GM12878 (cell line): ENCODE results near the gene GSE1. TPM values are rescaled to one million over a fixed set of nuclear protein-coding genes. Genes with fewer than 3 reads are reported as not detected.

Source experiments
- BCLAF1 ChIP-seq: fragments of 450-650 bp; IDR thresholded peaks from 2 replicates; pipeline ENCODE4 v1.6.1; 2017; ENCODE audit warnings: antibody characterized with exemption, mild to moderate bottlenecking, moderate library complexity
- BRCA1 ChIP-seq: IDR thresholded peaks from 2 replicates; pipeline ENCODE4 v1.6.1; 2011; ENCODE audit warnings: low read depth, low read length, improper control_type of control experiment
- CEBPB ChIP-seq, 2 experiments: fragments of 150-350 bp in 1 of 2; IDR thresholded peaks; 2 replicates each; pipeline ENCODE4 v1.6.1; 2012 to 2014; ENCODE audit warnings: low read depth in 2 of 2, low read length in 2 of 2, borderline replicate concordance in 1 of 2, inconsistent platforms in 1 of 2
- CEBPZ ChIP-seq: fragments of 150-350 bp; IDR thresholded peaks from 2 replicates; pipeline ENCODE4 v1.6.1; 2016; ENCODE audit warnings: low read depth, low read length
- FOS ChIP-seq: IDR thresholded peaks from 3 replicates; pipeline ENCODE4 v1.6.1; 2011; ENCODE audit warnings: borderline replicate concordance; ENCODE audit not compliant: insufficient read length; ENCODE audit errors: extremely low read depth
- FOXM1 ChIP-seq: IDR thresholded peaks from 2 replicates; pipeline ENCODE4 v1.6.1; 2012; ENCODE audit warnings: low read depth, mild to moderate bottlenecking, inconsistent platforms, low read length, moderate library complexity
- GATAD2B ChIP-seq: fragments of 450-650 bp; conservative IDR thresholded peaks from 2 replicates; pipeline ENCODE4 v1.6.1; 2017; ENCODE audit warnings: low read depth, mild to moderate bottlenecking, moderate library complexity
- MEF2A ChIP-seq: IDR thresholded peaks from 2 replicates; pipeline ENCODE4 v1.6.1; 2011; ENCODE audit warnings: low read depth, mild to moderate bottlenecking, low read length, moderate library complexity; ENCODE audit not compliant: insufficient read depth
- MYB ChIP-seq: fragments of 150-350 bp; IDR thresholded peaks from 2 replicates; pipeline ENCODE4 v1.6.1; 2014; ENCODE audit warnings: mild to moderate bottlenecking, low read depth, low read length, borderline replicate concordance
- REST ChIP-seq: IDR thresholded peaks from 2 replicates; pipeline ENCODE4 v1.6.1; 2012; ENCODE audit warnings: mild to moderate bottlenecking, low read depth, low read length
- SIN3A ChIP-seq: IDR thresholded peaks from 2 replicates; pipeline ENCODE4 v1.6.1; 2012; ENCODE audit warnings: low read depth, low read length, improper control_type of control experiment
- WRNIP1 ChIP-seq: IDR thresholded peaks from 2 replicates; pipeline ENCODE4 v1.6.1; 2011; ENCODE audit warnings: low read depth, low read length, improper control_type of control experiment, borderline replicate concordance
- ZBTB4 ChIP-seq: fragments of 450-650 bp; formaldehyde crosslinking; IDR thresholded peaks from 2 replicates; pipeline ENCODE4 v1.4.0; 2022; ENCODE audit warnings: mild to moderate bottlenecking, moderate library complexity
- polyA plus RNA-seq, 11 experiments: library from polyadenylated mRNA; depleted of rRNA in 4 of 11; unstranded in 6 of 11; stranded (reverse) in 5 of 11; fragments of >200 nt; fragmentation: Nextera tagmentation in 4 of 11; fragmentation: Illumina TruSeq in 1 of 11; extraction: Ambion mirVana in 4 of 11; extraction: Trizol in 1 of 11; gene quantifications; 1 replicate in 1 of 11; 2 replicates in 10 of 11; pipeline versions ENCODE4 v1.2.1 to v1.2.3, GENCODE V29; 2011 to 2016; ENCODE audit warnings: inconsistent platforms in 2 of 11, missing spikeins in 2 of 11, low read depth in 1 of 11
- total RNA-seq, 4 experiments: library from RNA; depleted of rRNA in 3 of 4; stranded (reverse); fragments of >200 nt in 3 of 4; fragmentation: Illumina TruSeq in 1 of 4; extraction: Trizol in 1 of 4; gene quantifications; 2 replicates each; pipeline versions ENCODE4 v1.2.1 to v1.2.3, GENCODE V29; 2013 to 2021

GSE1 gene
- total and polyA plus RNA-seq, 10 of the 15 experiments (the other 5 are each of a cell fraction or from before 2014, with no cell fraction given), result 4.6 to 58.7 (median 18.2) TPM

- TF ChIP-seq FOS (no peak), SIN3A (no peak), FOXM1 (0 out of 2 replicates have a peak, but pooled peaks have one; percentile 17), ZBTB4 (CRISPR knock-in tag) (no peak), MEF2A (no peak), CEBPB (IDR thresholded peaks at IDR 0.05; ENCODE audit: borderline replicate concordance in 1 of 2, low read depth in 2 of 2, low read length in 2 of 2) (no peak), BRCA1 (no peak), WRNIP1 (no peak), GATAD2B (peak; percentile 53; the same call in 1 of the 2 replicates), REST (no peak), CEBPZ (no peak), BCLAF1 (no peak), MYB (0 out of 2 replicates have a peak, but pooled peaks have one; percentile 14)
Observed at GRCh38 chr16:85569615-85570212, 43.4 kb upstream of the GSE1 start (continued).
